ENCODE data around the gene SPG21.

The SPG21 gene

GRCh38 chr15:64959128-64959527, 30.6 kb downstream of the SPG21 start:
- TF ChIP-seq CTCF (IDR thresholded peaks at IDR 0.05; ENCODE audit: low read depth, low read length, missing control alignments), result no peak
- DNase-seq (ENCODE audit: low read depth), result no peak

GRCh38 chr15:64954395-64954794, 35.3 kb downstream of the SPG21 start:
- TF ChIP-seq CTCF (IDR thresholded peaks at IDR 0.05; ENCODE audit: low read depth, low read length, missing control alignments), result no peak
- no peak for DNase-seq (ENCODE audit: low read depth)
- no peak overlapping the region for H3K4me3 ChIP-seq (ENCODE audit: low read depth, low read length)

More at GRCh38 chr15:64959128-64959527, 30.6 kb downstream of the SPG21 start:
- no peak overlapping the region for H3K4me3 ChIP-seq (ENCODE audit: low read depth, low read length)

GRCh38 chr15:64951777-64952418, 37.8 kb downstream of the SPG21 start:
- no peak overlapping the region for H3K4me3 ChIP-seq (ENCODE audit: low read depth, low read length)
- TF ChIP-seq CTCF (IDR thresholded peaks at IDR 0.05; ENCODE audit: low read depth, low read length, missing control alignments), result no peak
- no peak for DNase-seq (ENCODE audit: low read depth)

- no peak overlapping the region for H3K4me3 ChIP-seq (ENCODE audit: low read depth, low read length)
- no peak for DNase-seq (ENCODE audit: low read depth)
- TF ChIP-seq CTCF (IDR thresholded peaks at IDR 0.05; ENCODE audit: low read depth, low read length, missing control alignments), result no peak
Observed at GRCh38 chr15:64950888-64951287, 38.8 kb downstream of the SPG21 start.

- H3K4me3 ChIP-seq (ENCODE audit: low read depth, low read length), result no peak overlapping the region
- DNase-seq (ENCODE audit: low read depth), result no peak
- no peak for TF ChIP-seq CTCF (IDR thresholded peaks at IDR 0.05; ENCODE audit: low read depth, low read length, missing control alignments)
Observed at GRCh38 chr15:64949383-64950186, 40.1 kb downstream of the SPG21 start.

GRCh38 chr15:64948916-64949315, 40.8 kb downstream of the SPG21 start:
- no peak for TF ChIP-seq CTCF (IDR thresholded peaks at IDR 0.05; ENCODE audit: low read depth, low read length, missing control alignments)
- H3K4me3 ChIP-seq (ENCODE audit: low read depth, low read length), result no peak overlapping the region
- DNase-seq (ENCODE audit: low read depth), result no peak
